Inferior parietal cortex (tissue), 1 donor: Measurements from ENCODE around the gene FARP1.

Experiments
- DNase-seq: peaks from one replicate; pipeline ENCODE4 v3.0.0-alpha.2; 2016; ENCODE audit errors: extremely low spot score

The FARP1 gene

GRCh38 chr13:98175043-98175442 lies 32.1 kb downstream of the FARP1 start:
- no peak for DNase-seq

DNA sequence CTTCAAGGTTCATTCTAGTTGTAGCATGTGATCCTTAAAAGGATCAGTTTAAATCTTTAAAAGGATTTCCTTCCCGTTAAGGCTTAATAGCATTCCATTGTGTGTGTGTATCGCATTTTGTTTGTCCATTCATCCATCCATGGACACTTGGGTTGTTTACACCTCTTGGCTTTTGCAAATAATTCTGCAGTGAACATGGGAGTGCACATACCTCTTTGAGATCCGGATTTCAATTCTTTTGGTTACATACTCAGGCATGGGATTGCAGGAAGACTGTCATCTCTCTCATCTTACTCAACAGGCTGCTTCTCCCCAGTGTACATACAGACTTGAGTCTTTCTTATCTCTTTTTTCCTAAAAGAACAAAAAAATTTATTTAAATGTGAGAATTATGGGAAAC lies 32.9 kb downstream of the FARP1 start:
- no peak for DNase-seq

- no peak for DNase-seq
Observed at GRCh38 chr13:98176777-98177608, 34.1 kb downstream of the FARP1 start, which contains the start of gene RNF113B. Gene RNF113B (minus strand): TSS chr13:98177269. CDS start chr13:98177236, 33 bp downstream.

GRCh38 chr13:98180092-98180491 lies 37.2 kb downstream of the FARP1 start:
- no peak for DNase-seq

GRCh38 chr13:98181111-98181815 lies 38.4 kb downstream of the FARP1 start:
- no peak for DNase-seq

DNA sequence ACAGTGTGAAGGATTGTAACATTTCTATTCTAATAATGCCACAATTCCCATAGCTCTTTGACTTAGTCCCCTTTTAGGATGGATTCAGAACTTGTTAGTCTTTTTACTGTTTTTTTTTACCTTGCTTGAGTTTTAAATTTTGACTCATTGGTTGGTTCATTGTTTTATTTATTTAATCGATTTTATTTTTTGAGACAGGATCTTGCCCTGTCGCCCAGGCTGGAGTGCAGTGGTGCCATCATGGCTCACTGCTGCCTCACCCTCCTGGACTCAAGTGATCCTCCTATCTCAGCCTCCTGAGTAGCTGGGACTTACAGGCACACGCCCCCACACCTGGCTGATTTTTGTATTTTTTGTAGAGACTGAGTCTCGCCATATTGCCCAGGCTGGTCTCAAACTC lies 39.3 kb downstream of the FARP1 start:
- no peak for DNase-seq

GRCh38 chr13:98182589-98182988 lies 39.7 kb downstream of the FARP1 start:
- DNase-seq = no peak

DNA sequence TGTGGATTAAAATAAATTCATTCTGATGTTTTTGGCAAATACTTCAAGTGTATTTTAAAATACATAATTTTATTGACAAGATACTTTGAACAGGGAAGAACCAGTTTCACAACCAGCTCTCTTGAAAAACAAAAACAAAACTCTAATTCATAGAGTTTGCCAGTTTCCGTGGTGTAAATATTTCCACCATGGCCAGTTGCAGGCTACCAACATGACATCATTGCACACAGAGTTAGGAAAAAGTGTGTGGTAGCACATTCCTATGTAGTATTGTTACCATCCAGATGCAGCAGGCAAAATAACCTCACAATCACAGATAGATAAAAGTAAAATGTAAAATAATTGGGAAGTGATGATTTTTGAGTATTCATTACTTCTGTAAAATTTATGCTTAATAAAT lies 41.9 kb downstream of the FARP1 start:
- DNase-seq = no peak

DNA sequence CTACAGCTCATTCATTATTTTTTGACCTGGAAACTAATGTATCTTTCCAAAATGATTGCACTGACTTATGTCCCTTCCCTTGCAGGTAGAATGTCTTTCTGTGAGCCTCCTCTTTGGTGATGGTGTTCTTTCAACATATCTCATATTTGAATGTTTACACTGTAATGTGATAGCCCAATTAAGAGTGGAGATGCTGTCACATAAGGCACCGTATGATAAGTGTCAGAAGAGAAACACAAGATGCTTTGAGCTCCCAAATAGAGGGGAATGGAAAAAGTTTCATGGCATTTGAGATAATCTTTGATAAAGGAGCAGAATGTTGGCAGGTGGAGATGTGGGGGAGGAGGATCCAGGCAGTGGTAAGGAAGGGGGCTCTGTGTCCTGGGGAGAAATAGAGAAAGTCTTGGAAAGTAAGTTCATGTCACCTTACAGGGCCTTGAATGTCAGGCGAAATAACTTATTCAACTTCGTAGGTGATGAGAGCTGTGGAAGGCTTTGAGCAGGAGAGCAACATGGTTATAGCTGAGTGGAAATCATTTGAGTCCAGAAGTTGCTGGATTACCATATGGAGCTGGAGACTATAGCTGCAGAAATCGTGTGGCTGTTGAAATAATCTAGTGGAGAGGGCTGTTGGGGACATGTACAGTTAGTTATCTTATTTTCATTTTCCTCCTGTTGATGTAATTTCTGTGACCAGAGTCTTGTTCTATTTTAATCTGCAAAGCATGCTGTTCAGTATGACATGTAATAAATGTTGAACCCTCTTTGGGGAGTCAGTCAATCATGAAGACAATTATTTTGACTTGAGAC lies 44.5 kb downstream of the FARP1 start:
- no peak for DNase-seq

DNA sequence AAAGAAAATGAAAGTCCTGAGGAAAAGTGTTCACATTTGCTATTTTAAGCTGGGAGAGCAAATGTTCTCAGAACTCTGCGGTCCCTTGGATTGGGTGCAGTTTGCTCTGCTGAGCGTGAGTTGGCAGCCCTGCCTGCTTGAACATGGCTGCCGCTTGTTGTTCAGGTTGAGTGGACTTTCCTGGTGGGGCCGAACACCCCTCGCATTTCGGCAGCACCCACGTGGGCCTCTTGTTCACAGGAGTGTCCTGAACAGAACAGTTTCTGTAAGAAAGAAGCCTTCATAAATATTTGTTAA lies 45.0 kb downstream of the FARP1 start:
- DNase-seq = peak; percentile 59

DNA sequence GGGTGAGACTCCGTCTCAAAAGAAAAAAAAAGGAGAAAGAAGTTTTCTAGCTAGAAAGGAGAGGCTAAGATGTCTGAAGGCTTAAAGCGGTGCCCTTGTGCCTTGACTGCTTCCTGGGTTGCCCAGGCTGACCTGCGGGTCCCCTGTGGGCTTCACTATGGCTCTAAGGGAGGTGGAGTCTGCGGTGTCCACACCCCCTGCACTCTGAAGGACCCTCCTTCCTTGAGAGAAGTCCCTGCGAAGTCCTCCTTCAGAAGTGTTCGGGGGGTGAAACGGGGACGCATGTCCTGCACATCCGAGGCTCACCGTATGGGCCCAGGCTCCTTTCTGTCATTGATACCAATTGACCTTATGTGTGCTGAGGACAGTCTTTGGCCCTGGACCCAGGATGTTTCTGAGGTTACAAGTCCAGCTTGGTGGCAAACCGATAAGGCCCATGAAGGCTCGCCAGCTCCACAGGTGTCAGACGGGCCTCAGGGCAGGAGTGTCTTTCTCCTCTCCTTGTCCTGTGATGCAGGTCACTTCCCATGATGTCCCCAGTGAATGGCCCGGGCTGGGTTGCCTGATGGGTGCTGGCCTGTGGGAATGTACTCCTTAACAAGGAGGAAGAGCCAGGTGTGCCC lies 45.8 kb downstream of the FARP1 start:
- no peak for DNase-seq

GRCh38 chr13:98189841-98190505 lies 47.1 kb downstream of the FARP1 start:
- no peak for DNase-seq

GRCh38 chr13:98190889-98191444 lies 48.1 kb downstream of the FARP1 start:
- DNase-seq = no peak

GRCh38 chr13:98192008-98192407 lies 49.1 kb downstream of the FARP1 start:
- DNase-seq = no peak

- DNase-seq = no peak
Observed at GRCh38 chr13:98195054-98195791, 52.3 kb downstream of the FARP1 start.

GRCh38 chr13:98198683-98199082 lies 55.8 kb downstream of the FARP1 start:
- no peak for DNase-seq

GRCh38 chr13:98199480-98199879 lies 56.6 kb downstream of the FARP1 start:
- no peak for DNase-seq

GRCh38 chr13:98200211-98200878 lies 57.5 kb downstream of the FARP1 start:
- no peak for DNase-seq

DNA sequence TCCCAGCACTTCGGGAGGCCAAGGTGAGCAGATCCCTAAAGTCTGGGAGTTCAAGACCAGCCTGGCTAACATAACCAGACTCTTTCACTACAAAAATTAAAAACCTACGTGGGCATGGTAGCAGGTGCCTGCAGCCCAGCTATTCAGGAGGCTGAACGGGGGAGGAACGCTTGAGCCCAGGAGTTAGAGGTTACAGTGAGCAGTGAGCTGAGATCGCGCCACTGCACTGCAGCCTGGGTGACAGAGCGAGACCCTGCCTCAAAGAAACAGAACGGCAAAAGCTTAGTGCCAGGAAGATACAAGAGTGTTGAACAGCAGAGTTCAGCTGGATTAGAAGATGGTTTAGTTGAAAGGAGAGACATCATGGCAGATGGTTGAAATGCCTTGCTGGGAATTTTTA lies 58.3 kb downstream of the FARP1 start:
- no peak for DNase-seq

DNA sequence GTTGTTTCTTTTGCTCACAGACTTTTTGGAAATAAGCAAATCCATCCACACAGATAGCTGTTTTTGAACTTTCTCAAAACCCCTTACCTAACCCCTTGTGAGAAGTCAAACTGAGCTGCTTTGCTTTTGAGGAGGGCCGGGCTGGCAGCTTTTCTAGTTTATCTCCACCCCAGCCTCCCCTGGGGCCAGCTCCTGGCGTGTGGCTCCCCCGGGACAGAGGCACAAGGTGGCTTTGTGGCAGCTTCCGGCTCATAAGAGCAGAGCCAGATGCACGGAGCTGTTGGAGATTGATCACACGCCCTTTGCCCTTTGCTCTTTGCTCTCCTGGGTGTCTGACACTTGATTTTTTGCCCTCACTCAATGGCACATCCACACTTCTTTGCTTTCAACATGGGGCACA lies 59.1 kb downstream of the FARP1 start:
- DNase-seq = no peak
